ENCODE results near the gene FAM219A.

- TF ChIP-seq POLR2A (IDR thresholded peaks at IDR 0.05) = no peak
- TF ChIP-seq, protein P1, sequence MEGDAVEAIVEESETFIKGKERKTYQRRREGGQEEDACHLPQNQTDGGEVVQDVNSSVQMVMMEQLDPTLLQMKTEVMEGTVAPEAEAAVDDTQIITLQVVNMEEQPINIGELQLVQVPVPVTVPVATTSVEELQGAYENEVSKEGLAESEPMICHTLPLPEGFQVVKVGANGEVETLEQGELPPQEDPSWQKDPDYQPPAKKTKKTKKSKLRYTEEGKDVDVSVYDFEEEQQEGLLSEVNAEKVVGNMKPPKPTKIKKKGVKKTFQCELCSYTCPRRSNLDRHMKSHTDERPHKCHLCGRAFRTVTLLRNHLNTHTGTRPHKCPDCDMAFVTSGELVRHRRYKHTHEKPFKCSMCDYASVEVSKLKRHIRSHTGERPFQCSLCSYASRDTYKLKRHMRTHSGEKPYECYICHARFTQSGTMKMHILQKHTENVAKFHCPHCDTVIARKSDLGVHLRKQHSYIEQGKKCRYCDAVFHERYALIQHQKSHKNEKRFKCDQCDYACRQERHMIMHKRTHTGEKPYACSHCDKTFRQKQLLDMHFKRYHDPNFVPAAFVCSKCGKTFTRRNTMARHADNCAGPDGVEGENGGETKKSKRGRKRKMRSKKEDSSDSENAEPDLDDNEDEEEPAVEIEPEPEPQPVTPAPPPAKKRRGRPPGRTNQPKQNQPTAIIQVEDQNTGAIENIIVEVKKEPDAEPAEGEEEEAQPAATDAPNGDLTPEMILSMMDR (IDR thresholded peaks at IDR 0.05) = no peak
Observed at GRCh38 chr9:34431667-34432066, 26.7 kb downstream of the FAM219A start.
